HK-2 (cell line): ENCODE data around the gene ARHGAP12.

Experiments used
- DNase-seq: peaks from one replicate; pipeline ENCODE4 v3.0.0-alpha.2; 2018; ENCODE audit not compliant: unreplicated experiment

Gene ARHGAP12

GRCh38 chr10:31949266-31949665 lies 20.6 kb upstream of the ARHGAP12 start:
- DNase-seq: no peak

- DNase-seq: no peak
Measured at GRCh38 chr10:31948021-31948420, 19.4 kb upstream of the ARHGAP12 start.

- DNase-seq: no peak
Measured at GRCh38 chr10:31947144-31947926, 18.7 kb upstream of the ARHGAP12 start.

GRCh38 chr10:31945392-31945791 lies 16.8 kb upstream of the ARHGAP12 start:
- no peak for DNase-seq

- DNase-seq: no peak
Measured at GRCh38 chr10:31944071-31944433, 15.4 kb upstream of the ARHGAP12 start.

- DNase-seq: no peak
Measured at GRCh38 chr10:31942892-31943291, 14.3 kb upstream of the ARHGAP12 start.

- no peak for DNase-seq
Measured at GRCh38 chr10:31942435-31942834, 13.8 kb upstream of the ARHGAP12 start.

GRCh38 chr10:31940839-31941653 lies 12.4 kb upstream of the ARHGAP12 start:
- peak; percentile 74 for DNase-seq

GRCh38 chr10:31939797-31940708 lies 11.4 kb upstream of the ARHGAP12 start:
- DNase-seq: no peak

GRCh38 chr10:31937371-31937770 lies 8.7 kb upstream of the ARHGAP12 start:
- DNase-seq: no peak

- DNase-seq: no peak
Measured at GRCh38 chr10:31936933-31937332, 8.3 kb upstream of the ARHGAP12 start.

- no peak for DNase-seq
Measured at GRCh38 chr10:31936086-31936485, 7.5 kb upstream of the ARHGAP12 start.

GRCh38 chr10:31935678-31936077 lies 7.0 kb upstream of the ARHGAP12 start:
- no peak for DNase-seq

- DNase-seq: no peak
Measured at GRCh38 chr10:31932838-31933237, 4.2 kb upstream of the ARHGAP12 start.

GRCh38 chr10:31930856-31931255 lies 2.2 kb upstream of the ARHGAP12 start:
- no peak for DNase-seq

GRCh38 chr10:31930023-31930751 lies 1.6 kb upstream of the ARHGAP12 start:
- DNase-seq: no peak

GRCh38 chr10:31929261-31930022 lies 811 bp upstream of the ARHGAP12 start:
- peak; percentile 51 for DNase-seq

- peak; percentile 51 for DNase-seq
Measured at GRCh38 chr10:31927884-31928548, 615 bp downstream of the ARHGAP12 start.

GRCh38 chr10:31927565-31927883 lies 1.1 kb downstream of the ARHGAP12 start:
- DNase-seq: no peak
